GM19372 (cell line): Measurements from ENCODE around the gene SLC10A7.

Source experiments
- ATAC-seq: cut with Tn5 transposase; IDR thresholded peaks from one replicate; pipeline ENCODE4 v1.9.1; 2021; ENCODE audit warnings: mild to moderate bottlenecking, low read depth, moderate library complexity; ENCODE audit not compliant: unreplicated experiment

Gene SLC10A7

GRCh38 chr4:146327859-146328650 is 193.7 kb downstream of the SLC10A7 start:
- ATAC-seq: no peak

DNA sequence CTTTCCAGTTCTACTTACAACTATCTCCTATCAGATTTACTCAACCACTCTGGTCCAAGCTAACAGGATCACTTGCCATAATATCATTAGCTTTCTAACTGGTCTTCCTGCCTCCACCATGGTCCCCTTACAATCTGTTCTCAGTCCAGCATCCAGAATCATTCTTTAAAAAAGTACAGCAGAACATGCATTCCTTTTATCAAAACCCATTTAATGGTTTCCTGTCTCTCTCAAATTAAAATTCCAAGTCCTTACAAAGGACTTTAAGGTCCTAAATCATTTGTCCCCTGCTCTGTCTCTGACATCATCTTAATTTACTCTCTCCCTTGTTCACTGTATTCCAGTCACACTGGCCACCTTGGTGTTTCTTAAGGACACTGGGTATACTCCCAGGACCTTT is 202.8 kb downstream of the SLC10A7 start:
- no peak for ATAC-seq

- ATAC-seq: no peak
These were observed 204.0 kb downstream of the SLC10A7 start for GRCh38 chr4:146317783-146318182.

DNA sequence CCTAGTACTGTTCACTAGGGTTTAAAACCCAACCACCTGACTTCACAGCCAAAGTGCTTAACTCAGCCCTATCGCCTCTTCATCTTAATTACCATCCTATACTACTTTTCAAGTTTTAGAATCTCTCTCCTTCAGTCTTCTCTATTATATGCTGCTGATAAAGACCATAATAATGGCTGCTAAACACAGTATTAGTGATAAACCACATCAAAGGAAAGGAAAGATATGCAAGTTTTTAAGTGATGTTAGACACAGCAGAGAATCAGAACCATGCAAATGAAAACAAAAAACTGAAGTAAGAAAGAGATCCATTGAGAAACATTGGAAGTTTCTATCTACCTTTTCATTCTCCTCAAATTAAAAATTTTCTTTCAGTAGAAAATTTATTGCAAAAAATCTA is 206.6 kb downstream of the SLC10A7 start:
- ATAC-seq: no peak

DNA sequence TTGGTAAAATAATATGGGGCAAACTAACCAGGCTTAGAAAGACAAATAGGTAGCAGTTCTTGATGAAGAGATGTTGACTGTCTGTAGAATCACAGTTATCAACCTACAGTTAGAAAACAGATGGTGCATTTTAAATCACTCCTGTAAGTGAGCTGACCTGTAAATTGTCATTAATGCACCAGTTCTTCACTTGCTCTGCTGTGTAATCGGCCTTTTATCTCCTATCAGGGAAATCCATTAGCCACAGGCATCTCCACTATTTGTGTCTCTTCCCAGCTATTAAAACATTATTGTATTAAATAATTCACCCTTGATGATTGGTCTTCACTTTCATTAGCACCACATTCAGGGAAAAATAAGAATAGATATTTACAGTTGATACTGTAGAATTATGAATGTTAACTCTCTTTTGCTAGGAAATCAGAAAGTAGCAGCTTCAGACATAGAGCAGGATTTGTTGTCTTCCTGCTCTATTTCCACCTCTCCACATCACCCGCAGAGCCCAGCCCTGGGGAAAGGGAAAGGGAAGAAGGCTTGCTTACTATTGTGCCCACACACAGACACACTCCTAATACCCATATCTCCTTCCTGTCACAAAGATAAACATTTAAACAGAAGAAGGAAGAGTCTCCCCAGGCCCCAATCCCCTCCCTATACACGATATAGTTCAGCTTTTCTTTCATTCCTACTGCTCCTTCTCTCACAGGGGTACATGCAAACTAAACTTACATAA is 210.3 kb downstream of the SLC10A7 start:
- no peak for ATAC-seq

- ATAC-seq: peak; percentile 82
These were observed 211.3 kb downstream of the SLC10A7 start for GRCh38 chr4:146310319-146311021.

DNA sequence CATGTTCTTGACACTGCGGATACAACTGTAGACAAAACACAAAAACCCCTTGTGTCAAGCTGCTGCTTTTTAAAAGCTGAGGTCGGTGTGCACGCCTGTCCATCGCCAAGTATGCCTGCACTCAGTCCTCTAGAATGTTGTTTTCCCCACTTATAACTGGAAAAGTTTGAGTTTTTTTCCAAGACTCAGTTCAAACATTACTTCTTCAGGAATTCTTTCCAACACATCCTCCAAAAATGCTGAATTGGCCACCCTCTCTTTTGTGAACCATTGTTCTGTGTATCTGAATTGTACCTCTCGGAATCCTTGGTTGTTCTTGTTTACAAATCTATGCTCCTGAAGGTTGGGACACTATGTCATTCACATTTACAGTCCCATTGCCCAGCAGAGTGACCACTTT is 212.8 kb downstream of the SLC10A7 start:
- no peak for ATAC-seq

DNA sequence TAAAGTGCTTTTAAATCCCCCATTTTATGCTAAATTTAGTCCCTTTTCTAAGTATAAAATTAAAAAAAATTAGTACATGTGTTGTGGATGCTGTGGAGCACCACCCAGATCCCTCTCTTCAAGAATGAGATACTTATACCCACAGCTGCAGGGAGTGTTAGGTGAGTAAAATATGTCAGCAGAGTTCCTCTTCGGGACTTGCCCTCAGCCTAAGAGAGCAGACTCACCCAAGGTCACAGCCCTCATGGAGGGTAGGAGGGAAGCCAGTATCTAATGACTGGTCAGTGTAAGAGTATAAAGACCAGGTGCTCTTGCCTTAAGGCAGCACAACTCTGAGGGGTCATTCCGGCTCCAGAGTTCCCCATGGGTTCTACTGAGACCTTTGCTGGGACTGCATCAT is 218.9 kb downstream of the SLC10A7 start:
- ATAC-seq: no peak

DNA sequence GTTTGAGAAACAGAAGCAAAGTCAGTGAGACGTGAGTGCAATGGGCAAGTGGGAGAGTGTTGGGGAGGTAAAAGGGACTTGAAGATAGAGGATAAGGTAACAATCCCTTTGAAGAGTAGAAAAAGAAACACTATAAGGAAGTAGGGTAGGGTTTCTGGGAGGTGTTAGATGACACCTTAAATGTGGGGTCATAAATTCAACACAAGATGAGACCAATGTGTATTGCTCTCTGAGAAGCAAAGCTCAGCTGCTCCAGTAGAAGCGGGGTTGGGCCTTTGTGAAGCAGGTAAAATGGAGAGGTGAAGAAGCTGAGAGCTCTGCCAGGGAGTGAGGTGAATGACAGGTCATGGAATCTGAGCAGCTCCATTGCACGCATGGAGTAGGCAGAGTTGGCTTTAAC is 222.1 kb downstream of the SLC10A7 start:
- ATAC-seq: no peak

DNA sequence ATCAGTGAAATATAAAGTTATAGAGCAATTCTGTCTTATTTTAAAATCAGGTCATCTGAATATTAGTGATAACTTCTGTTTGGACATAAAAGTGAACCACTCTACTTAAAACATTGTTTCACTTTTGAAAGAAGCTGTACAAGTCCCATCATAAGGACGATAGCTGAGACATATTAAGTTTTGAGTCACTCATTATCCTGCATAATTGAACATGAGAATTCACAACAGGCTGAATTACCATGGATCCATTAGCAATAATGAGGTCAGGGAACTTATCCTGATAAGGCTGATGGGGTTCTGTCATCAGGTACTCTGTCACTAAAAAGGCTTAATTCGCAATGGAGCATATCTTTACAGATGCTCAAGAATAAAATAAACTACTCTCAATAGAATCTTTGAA is 227.0 kb downstream of the SLC10A7 start:
- ATAC-seq: no peak

DNA sequence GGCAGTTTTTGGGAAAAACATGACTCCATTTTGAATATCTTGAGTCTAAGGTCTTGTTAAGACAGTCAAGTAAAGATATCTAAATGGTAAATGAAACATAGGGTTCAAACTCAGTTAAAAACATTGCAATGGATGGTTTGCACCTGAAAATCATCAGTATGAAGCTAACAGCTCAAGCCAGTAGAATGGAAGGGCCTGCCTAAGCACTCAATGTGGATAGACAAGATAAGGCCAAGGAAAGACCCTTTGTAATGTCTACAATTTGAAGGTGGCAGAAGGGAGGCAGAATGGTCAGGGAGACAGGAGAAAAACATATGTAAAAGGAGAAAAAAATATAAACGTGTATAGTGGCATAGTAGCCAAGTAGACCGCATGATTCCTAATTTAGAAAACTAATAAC is 229.2 kb downstream of the SLC10A7 start:
- no peak for ATAC-seq

DNA sequence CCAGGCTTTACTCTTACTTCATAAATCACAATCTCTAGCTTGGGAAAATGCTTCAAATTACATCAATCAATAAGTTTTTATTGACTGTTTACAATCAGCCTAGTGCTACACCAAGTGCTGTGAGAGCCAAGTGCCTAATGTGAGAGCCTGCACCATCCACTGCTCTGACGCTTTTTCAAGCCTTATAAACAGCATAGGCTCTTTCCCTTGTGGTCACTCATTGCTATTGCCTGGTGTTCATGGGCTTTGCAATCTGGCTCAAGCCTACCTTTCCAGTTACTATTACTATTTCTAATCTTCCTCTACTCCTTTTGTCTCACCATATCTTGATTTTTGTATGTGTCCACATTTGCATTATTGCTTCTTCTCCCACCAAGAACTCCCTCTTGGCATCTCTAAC is 230.4 kb downstream of the SLC10A7 start:
- ATAC-seq: no peak

DNA sequence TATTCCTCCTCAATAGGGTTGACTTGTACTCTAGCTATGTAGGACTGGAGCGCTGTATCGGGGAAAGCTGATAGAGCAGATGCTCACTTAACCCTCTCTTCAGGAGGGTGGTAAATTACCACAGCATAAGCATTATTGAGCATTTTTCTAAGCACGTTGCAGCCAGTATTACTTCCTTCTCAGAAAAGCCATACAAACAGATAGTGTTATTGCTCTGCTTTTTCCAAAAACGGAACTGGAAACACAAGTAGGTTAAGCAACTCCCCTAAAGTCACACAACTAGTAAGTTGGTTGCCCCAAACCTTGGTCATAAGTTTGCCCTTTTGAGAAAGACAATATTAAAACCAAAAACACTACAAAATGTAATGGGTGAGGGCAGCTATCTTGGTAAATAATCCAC is 233.5 kb downstream of the SLC10A7 start:
- no peak for ATAC-seq

- no peak for ATAC-seq
These were observed 236.7 kb downstream of the SLC10A7 start for GRCh38 chr4:146285037-146285436.

DNA sequence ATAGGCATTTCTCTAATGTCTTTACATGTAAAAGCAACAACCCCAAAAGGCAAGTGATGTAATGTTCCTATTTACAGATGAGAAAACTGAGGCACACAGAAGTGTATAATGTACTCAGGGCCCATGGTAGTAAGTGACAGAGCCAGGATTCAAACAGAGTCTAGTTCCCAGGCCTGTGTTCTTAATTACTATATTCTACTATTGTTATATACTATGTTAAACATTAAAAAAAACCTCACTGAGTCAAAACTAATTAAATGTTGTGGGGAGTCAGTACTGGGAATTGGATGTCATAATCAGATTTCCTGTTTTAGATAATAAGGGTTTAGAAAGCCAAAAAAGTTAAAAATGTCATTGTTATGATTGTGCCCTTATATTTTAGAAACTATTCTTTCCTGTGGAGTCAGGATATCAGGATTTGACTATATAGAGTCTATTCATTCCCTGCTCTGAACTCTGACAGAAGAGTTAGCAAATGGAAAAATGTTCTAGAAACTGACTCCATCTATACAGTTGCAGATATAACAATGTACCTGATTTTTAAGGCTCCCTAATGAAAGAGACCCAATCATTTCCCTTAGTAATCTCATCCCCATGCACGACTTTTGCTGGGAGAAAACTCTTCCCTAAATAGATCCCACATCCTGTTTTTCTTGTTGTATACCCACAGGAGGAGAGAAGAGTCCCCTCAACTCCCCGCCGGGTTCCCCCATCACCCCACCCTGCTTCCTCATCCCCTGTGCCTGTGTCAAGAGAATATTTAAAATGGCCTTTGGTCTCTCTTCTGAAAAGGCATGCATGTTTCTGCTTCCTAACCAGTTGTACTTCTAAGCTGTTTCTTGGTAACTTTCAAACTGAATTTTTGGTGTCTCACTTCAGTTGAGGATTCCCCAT is 237.7 kb downstream of the SLC10A7 start:
- no peak for ATAC-seq

GRCh38 chr4:146282657-146283056 is 239.1 kb downstream of the SLC10A7 start:
- no peak for ATAC-seq

- ATAC-seq: no peak
These were observed 242.8 kb downstream of the SLC10A7 start for GRCh38 chr4:146278986-146279385.

GRCh38 chr4:146275370-146275769 is 246.4 kb downstream of the SLC10A7 start:
- ATAC-seq: no peak

DNA sequence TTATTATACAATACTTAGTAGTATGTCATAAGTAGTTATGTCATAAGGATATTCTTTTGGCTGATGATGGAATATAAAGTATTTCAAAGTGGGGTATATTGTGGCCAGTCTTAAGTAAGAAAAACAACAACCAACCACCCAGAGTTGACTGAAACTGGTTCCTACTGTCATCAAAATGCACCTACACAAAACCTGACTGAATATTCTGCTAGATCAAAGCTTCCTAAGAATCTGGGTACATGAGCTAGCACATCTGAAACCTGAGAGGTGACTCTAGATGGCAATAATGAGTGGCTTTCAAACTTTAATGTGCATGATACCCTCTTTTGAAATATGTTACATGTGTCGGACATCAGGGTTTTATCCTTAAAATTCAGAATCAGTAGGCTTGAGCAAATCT is 247.0 kb downstream of the SLC10A7 start:
- no peak for ATAC-seq

DNA sequence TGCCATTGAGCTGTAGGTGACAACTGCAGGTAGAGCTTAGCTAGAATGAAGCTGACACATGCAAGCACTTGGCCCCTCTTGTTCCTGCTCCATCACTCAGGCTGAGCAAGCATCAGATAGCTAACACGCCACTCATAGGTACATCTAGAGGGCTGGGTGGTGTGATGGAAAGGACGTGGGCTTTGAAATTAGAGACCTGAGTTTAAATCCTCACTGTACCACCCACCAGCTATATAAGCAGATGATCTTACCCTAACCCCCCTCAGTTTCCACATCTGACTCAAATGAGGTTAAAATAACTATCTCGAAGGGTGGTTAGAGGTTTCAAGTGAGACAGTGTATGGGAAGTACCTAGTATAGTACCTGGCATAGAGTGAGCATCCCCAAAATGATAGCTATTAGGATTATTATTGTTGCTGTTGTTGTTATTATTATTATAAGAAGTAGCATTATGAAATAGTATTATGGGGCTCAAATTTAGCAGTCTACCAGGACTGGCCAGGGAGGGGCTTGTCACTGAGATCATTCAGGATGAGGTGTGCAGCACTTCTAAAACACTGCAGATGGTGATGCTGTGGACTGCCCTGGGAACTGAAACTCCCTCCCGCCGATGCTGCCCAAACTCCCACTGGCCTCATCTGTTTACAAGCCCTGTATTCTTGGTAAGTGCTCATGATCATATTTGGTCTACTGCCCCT is 248.4 kb downstream of the SLC10A7 start:
- ATAC-seq: peak; percentile 60
